ENCODE measurements around the gene ERC2. TPM values are rescaled to one million over a fixed set of nuclear protein-coding genes. Genes with fewer than 3 reads are reported as not detected.
A peak's percentile ranks its signal among the peaks of the same experiment; 100 is the strongest.

The ERC2 gene
- total RNA-seq, 1 donor from 2014 or later = under 0.01 TPM

GRCh38 chr3:56164436-56164835 is 303.8 kb downstream of the ERC2 start:
- Histone ChIP-seq H3K27me3 (ENCODE audit: control insufficient read depth, insufficient read depth, low read length) (no peaks in the 10 kb centered on the region), H3K4me3 (ENCODE audit: low read depth, low read length) (no peak overlapping the region), H3K36me3 (ENCODE audit: control insufficient read depth, insufficient read depth, low read length) (no peaks in the 10 kb centered on the region)
- no peak for FAIRE-seq
- TF ChIP-seq CTCF (IDR thresholded peaks at IDR 0.05; ENCODE audit: insufficient read depth, low read length, severe bottlenecking) = no peak
- no peak for DNase-seq (ENCODE audit: low read depth)

- Histone ChIP-seq H3K27me3 (ENCODE audit: control insufficient read depth, insufficient read depth, low read length) (no peaks in the 10 kb centered on the region), H3K36me3 (ENCODE audit: control insufficient read depth, insufficient read depth, low read length) (no peaks in the 10 kb centered on the region), H3K4me3 (ENCODE audit: low read depth, low read length) (no peak overlapping the region)
- FAIRE-seq (no peak), DNase-seq (ENCODE audit: low read depth) (no peak)
- TF ChIP-seq CTCF (IDR thresholded peaks at IDR 0.05; ENCODE audit: insufficient read depth, low read length, severe bottlenecking) = no peak
Measured at GRCh38 chr3:56157693-56158362, 310.4 kb downstream of the ERC2 start.

GRCh38 chr3:56154297-56154696 is 314.0 kb downstream of the ERC2 start:
- Histone ChIP-seq H3K27me3 (ENCODE audit: control insufficient read depth, insufficient read depth, low read length) (no peaks in the 10 kb centered on the region), H3K4me3 (ENCODE audit: low read depth, low read length) (no peak overlapping the region), H3K36me3 (ENCODE audit: control insufficient read depth, insufficient read depth, low read length) (no peaks in the 10 kb centered on the region)
- peak; percentile 8 for DNase-seq (ENCODE audit: low read depth)
- FAIRE-seq = no peak
- no peak for TF ChIP-seq CTCF (IDR thresholded peaks at IDR 0.05; ENCODE audit: insufficient read depth, low read length, severe bottlenecking)

GRCh38 chr3:56147354-56147753 is 320.9 kb downstream of the ERC2 start:
- DNase-seq (ENCODE audit: low read depth) (no peak), FAIRE-seq (no peak)
- Histone ChIP-seq H3K36me3 (ENCODE audit: control insufficient read depth, insufficient read depth, low read length) (no peaks in the 10 kb centered on the region), H3K4me3 (ENCODE audit: low read depth, low read length) (no peak overlapping the region), H3K27me3 (ENCODE audit: control insufficient read depth, insufficient read depth, low read length) (no peaks in the 10 kb centered on the region)
- no peak for TF ChIP-seq CTCF (IDR thresholded peaks at IDR 0.05; ENCODE audit: insufficient read depth, low read length, severe bottlenecking)

- no peaks in the 10 kb centered on the region for H3K27me3 ChIP-seq (ENCODE audit: control insufficient read depth, insufficient read depth, low read length)
- FAIRE-seq = no peak
- H3K4me3 ChIP-seq (ENCODE audit: low read depth, low read length) = no peak overlapping the region
- no peak for DNase-seq (ENCODE audit: low read depth)
- H3K36me3 ChIP-seq (ENCODE audit: control insufficient read depth, insufficient read depth, low read length) = no peaks in the 10 kb centered on the region
- no peak for TF ChIP-seq CTCF (IDR thresholded peaks at IDR 0.05; ENCODE audit: insufficient read depth, low read length, severe bottlenecking)
Measured at GRCh38 chr3:56145410-56145809, 322.9 kb downstream of the ERC2 start.

- no peaks in the 10 kb centered on the region for H3K27me3 ChIP-seq (ENCODE audit: control insufficient read depth, insufficient read depth, low read length)
- DNase-seq (ENCODE audit: low read depth) = no peak
- no peak for FAIRE-seq
- H3K36me3 ChIP-seq (ENCODE audit: control insufficient read depth, insufficient read depth, low read length) = no peaks in the 10 kb centered on the region
- no peak overlapping the region for H3K4me3 ChIP-seq (ENCODE audit: low read depth, low read length)
- no peak for TF ChIP-seq CTCF (IDR thresholded peaks at IDR 0.05; ENCODE audit: insufficient read depth, low read length, severe bottlenecking)
Measured at GRCh38 chr3:56144805-56145204, 323.5 kb downstream of the ERC2 start.
